Measurements from ENCODE around the gene JAK1.
"Not testable (repeated sequence)": the region's sequence is repeated elsewhere in the genome, so short reads cannot be mapped to it uniquely, and the experiment has no call there.

The JAK1 gene

GRCh38 chr1:65002156-65002507, 35.8 kb upstream of the JAK1 start:
- no peak for TF ChIP-seq PAX5 (IDR thresholded peaks at IDR 0.05; ENCODE audit: insufficient read depth, low read length, severe bottlenecking)
- no peak for TF ChIP-seq POLR2A (IDR thresholded peaks at IDR 0.05; ENCODE audit: low read depth, low read length)
- no peak for TF ChIP-seq POLR2AphosphoS5 (IDR thresholded peaks at IDR 0.05; ENCODE audit: low read depth, low read length)
- no peak for TF ChIP-seq SPI1 (IDR thresholded peaks at IDR 0.05; ENCODE audit: low read depth, low read length)
- TF ChIP-seq TAF1 (IDR thresholded peaks at IDR 0.05; ENCODE audit: low read depth, low read length): no peak
- no peak for TF ChIP-seq POU2F2 (IDR thresholded peaks at IDR 0.05; ENCODE audit: low read depth, low read length)
- FAIRE-seq (no peak), DNase-seq (ENCODE audit: insufficient read length, low spot score) (no peak)

- TF ChIP-seq SPI1 (IDR thresholded peaks at IDR 0.05; ENCODE audit: low read depth, low read length) (no peak), POU2F2 (IDR thresholded peaks at IDR 0.05; ENCODE audit: low read depth, low read length) (no peak)
- peak; percentile 52 for DNase-seq (ENCODE audit: insufficient read length, low spot score)
- FAIRE-seq: peak; percentile 60
Observed at GRCh38 chr1:65001231-65001792, 35.0 kb upstream of the JAK1 start.

GRCh38 chr1:64998425-64998948, 32.1 kb upstream of the JAK1 start:
- not testable (repeated sequence) for DNase-seq (ENCODE audit: insufficient read length, low spot score); FAIRE-seq

GRCh38 chr1:64996541-64997257, 30.4 kb upstream of the JAK1 start:
- no peak for DNase-seq (ENCODE audit: insufficient read length, low spot score)
- no peak for FAIRE-seq
- TF ChIP-seq PAX5 (IDR thresholded peaks at IDR 0.05; ENCODE audit: insufficient read depth, low read length, severe bottlenecking) (no peak), POLR2AphosphoS5 (IDR thresholded peaks at IDR 0.05; ENCODE audit: low read depth, low read length) (no peak)

- TF ChIP-seq TAF1 (IDR thresholded peaks at IDR 0.05; ENCODE audit: low read depth, low read length) (no peak), POLR2A (IDR thresholded peaks at IDR 0.05; ENCODE audit: low read depth, low read length) (no peak), PAX5 (IDR thresholded peaks at IDR 0.05; ENCODE audit: insufficient read depth, low read length, severe bottlenecking) (no peak), SPI1 (IDR thresholded peaks at IDR 0.05; ENCODE audit: low read depth, low read length) (no peak), POU2F2 (IDR thresholded peaks at IDR 0.05; ENCODE audit: low read depth, low read length) (no peak), POLR2AphosphoS5 (IDR thresholded peaks at IDR 0.05; ENCODE audit: low read depth, low read length) (no peak)
- FAIRE-seq (no peak), DNase-seq (ENCODE audit: insufficient read length, low spot score) (no peak)
Observed at GRCh38 chr1:64995316-64995715, 29.0 kb upstream of the JAK1 start.

- DNase-seq (ENCODE audit: insufficient read length, low spot score): no peak
- peak; percentile 69 for FAIRE-seq
- TF ChIP-seq POLR2A (IDR thresholded peaks at IDR 0.05; ENCODE audit: low read depth, low read length): no peak
- TF ChIP-seq SPI1 (IDR thresholded peaks at IDR 0.05; ENCODE audit: low read depth, low read length): peak; percentile 96
- no peak for TF ChIP-seq POLR2AphosphoS5 (IDR thresholded peaks at IDR 0.05; ENCODE audit: low read depth, low read length)
Observed at GRCh38 chr1:64986903-64987871, 20.8 kb upstream of the JAK1 start.

- TF ChIP-seq POLR2A (IDR thresholded peaks at IDR 0.05; ENCODE audit: low read depth, low read length): no peak
- no peak for TF ChIP-seq SPI1 (IDR thresholded peaks at IDR 0.05; ENCODE audit: low read depth, low read length)
- TF ChIP-seq POLR2AphosphoS5 (IDR thresholded peaks at IDR 0.05; ENCODE audit: low read depth, low read length): no peak
- no peak for TF ChIP-seq TAF1 (IDR thresholded peaks at IDR 0.05; ENCODE audit: low read depth, low read length)
- no peak for TF ChIP-seq PAX5 (IDR thresholded peaks at IDR 0.05; ENCODE audit: insufficient read depth, low read length, severe bottlenecking)
- TF ChIP-seq POU2F2 (IDR thresholded peaks at IDR 0.05; ENCODE audit: low read depth, low read length): no peak
- DNase-seq (ENCODE audit: insufficient read length, low spot score): no peak
- no peak for FAIRE-seq
Observed at GRCh38 chr1:64984737-64985136, 18.4 kb upstream of the JAK1 start.

- TF ChIP-seq POU2F2 (IDR thresholded peaks at IDR 0.05; ENCODE audit: low read depth, low read length): no peak
- DNase-seq (ENCODE audit: insufficient read length, low spot score) (no peak), FAIRE-seq (no peak)
Observed at GRCh38 chr1:64984106-64984505, 17.8 kb upstream of the JAK1 start.

- no peak for DNase-seq (ENCODE audit: insufficient read length, low spot score)
- TF ChIP-seq SPI1 (IDR thresholded peaks at IDR 0.05; ENCODE audit: low read depth, low read length): no peak
- TF ChIP-seq POLR2AphosphoS5 (IDR thresholded peaks at IDR 0.05; ENCODE audit: low read depth, low read length): no peak
- TF ChIP-seq PAX5 (IDR thresholded peaks at IDR 0.05; ENCODE audit: insufficient read depth, low read length, severe bottlenecking): no peak
- TF ChIP-seq TAF1 (IDR thresholded peaks at IDR 0.05; ENCODE audit: low read depth, low read length): no peak
- no peak for TF ChIP-seq POU2F2 (IDR thresholded peaks at IDR 0.05; ENCODE audit: low read depth, low read length)
- TF ChIP-seq POLR2A (IDR thresholded peaks at IDR 0.05; ENCODE audit: low read depth, low read length): no peak
- no peak for FAIRE-seq
Observed at GRCh38 chr1:64983110-64983509, 16.8 kb upstream of the JAK1 start.

All from GM12891 (cell line).